Activated T-cell treated with anti-CD3 and anti-CD28 coated beads for 4 hours (primary cell): ENCODE results near the gene PHETA2.
A peak's percentile ranks its signal among the peaks of the same experiment; 100 is the strongest.

Experiments
- DNase-seq: peaks from one replicate; pipeline ENCODE4 v3.0.0-alpha.2; 2020

PHETA2 gene, protein sequence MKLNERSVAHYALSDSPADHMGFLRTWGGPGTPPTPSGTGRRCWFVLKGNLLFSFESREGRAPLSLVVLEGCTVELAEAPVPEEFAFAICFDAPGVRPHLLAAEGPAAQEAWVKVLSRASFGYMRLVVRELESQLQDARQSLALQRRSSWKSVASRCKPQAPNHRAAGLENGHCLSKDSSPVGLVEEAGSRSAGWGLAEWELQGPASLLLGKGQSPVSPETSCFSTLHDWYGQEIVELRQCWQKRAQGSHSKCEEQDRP

DNA sequence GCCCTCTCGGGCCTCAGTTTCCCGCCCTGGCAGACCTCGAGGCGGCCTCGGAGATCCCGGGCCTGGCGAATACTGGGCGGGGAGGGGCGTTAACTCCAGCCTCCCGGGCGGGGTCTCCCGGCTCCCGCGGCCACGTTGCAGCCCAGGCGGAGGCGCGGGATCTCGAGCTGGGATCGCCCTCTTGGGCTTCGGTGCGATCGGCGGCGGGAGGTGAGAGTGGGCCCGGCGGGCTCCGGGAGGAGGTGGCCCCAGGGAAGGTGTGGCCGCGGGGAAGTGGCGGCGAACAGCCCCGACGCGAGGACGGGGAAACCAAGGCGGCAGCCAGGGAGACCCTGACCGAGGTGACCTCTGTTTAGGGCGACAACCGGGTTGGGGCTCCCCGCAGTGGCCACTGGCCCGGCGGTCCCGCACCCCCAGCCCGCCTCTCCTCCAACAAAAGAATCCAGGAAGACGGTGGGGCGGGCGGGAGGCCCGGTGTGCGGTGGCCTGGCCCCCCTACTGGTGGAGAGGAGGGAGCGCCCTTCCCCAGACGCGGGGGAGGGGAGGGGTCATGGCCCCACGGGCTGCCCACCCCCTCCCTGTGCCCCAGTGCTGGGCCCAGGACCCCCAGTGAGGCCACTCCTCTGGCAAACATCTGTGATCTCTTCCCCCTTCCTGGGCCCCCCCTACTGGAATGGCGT is at the start of gene PHETA2:
PHETA2 (plus strand) TSS at position 117 of the 680 bp plus-strand sequence. CDS start 3,046 bp downstream, outside the sequence.
- DNase-seq: peak; percentile 33

DNA sequence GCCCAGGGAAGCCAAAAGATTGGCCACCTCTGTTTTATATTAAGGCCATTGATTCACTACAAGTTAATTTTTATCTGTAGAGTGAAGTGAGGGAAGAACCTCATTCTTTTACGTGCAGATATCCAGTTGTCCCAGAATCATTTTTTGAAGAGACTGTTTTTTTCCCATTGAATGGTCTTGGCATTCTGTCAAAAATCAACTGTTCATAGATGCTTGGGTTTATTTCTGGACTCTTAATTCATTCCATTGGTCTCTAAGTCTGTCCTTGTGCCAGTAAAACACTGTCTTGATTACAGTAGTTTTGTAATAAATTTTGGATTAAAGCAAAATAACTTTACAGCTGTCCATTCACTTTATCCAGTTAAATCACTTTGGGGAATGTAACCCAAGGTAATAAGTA is 48.6 kb upstream of the PHETA2 start:
- DNase-seq: no peak

DNA sequence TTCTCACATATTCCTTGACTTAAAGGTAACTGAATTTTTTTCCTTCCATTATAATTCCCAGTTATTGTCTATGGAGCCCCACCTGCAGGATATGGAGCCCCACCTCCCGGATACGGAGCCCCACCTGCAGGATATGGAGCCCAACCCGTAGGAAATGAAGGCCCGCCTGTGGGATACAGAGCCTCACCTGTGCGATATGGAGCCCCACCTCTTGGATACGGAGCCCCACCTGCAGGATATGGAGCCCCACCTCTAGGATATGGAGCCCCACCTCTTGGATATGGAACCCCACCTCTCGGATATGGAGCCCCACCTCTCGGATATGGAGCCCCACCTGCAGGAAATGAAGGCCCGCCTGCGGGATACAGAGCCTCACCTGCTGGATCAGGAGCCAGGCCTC is 47.3 kb upstream of the PHETA2 start:
- no peak for DNase-seq

DNA sequence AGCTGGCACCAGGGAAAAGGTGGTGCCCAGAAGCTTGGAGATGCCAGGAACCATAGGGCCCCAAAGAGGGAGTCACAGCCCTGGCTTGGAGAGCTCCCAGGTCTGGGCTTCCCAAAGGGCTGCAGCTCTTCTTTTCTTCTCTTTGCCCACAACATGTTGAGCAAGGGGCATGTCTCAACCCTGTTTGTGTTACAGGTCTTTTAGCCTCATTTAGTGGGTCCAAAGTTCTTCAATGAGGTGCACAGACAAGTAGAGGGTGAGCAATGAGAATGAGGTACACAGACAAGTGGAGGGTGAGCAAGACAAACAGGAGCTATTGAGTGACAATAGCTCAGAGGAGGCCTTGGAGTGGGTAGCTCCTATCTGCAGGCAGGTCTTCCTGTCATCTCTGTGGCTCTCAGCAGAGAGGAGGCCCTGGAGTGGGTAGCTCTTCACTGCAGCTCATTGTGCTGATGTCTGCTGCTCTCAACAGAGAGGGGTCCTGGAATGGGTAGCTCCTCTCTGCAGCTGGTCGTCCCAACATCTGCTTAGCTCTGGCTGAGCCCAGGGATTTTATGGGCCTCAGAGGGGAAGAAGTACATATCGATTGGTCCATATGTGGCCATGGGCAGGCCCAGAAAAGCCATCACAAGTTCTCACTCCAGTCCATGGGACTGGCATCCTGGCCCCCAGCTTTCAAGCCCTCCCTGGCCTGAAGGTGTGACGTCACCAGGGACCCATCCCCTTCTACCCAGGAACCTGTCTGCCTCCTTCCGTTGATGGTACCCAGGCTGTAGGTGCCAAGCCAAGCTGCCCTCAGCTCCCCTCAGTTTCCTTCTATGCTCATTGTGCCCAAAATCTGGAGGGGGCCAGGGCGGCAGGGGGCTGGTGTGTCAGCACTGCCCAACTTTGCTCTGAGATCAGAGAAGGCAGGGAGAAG is 40.5 kb upstream of the PHETA2 start:
- DNase-seq: no peak

DNA sequence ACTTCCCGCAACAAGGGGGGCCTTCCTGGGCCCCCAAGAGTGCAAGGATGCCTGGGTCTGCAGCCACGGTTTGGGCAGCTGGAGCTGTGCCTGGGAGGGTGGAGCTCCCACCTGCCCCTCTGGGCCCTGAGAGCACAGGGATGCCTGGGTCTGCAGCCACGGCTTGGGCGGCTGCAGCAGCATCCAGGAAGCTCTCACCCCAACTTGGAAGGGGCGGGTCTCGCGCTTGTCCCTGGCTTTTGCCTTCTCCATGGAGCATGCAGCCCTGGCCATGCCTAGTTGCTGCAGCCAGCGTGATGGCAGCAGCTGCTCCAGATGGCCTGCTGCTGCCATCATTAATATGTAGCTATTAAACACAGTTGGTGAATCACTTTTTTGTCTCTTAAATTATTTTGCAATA is 38.8 kb upstream of the PHETA2 start:
- no peak for DNase-seq

DNA sequence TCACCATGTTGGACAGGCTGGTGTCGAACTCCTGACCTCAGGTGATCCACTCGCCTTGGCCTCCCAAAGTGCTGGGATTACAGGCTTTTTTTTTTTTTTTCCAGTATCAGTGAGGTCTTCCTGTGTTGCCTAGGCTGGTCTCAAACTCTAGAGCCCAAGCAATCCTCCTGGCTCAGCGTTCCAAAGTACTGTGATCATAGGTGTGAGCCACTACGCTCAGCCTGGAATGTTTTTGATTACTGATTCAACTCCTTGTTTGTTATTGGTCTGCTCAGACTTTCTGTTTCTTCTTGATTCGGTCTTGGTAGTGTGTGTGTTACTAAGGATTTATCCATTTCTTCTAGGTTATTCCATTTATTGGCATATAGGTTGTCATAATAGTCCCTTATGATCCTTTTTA is 34.8 kb upstream of the PHETA2 start:
- DNase-seq: no peak

DNA sequence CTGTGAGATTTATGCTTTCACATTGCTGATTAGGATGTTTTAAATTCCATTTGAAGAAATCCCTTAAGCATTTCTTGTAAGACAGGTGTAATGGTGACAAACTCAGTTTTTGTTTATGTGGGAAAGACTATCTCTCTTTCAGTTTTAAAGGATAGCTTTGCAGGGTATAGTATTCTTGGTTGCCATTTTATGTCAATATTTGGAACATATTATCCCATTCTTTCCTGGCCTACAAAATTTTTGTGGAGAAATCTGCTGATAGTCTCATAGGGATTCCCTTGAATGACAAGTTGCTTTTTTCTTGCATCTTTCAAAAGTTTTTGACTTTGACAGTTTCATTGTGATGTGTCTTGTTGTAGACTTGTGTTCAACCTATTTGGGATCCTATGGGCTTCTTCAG is 32.3 kb upstream of the PHETA2 start:
- no peak for DNase-seq

DNA sequence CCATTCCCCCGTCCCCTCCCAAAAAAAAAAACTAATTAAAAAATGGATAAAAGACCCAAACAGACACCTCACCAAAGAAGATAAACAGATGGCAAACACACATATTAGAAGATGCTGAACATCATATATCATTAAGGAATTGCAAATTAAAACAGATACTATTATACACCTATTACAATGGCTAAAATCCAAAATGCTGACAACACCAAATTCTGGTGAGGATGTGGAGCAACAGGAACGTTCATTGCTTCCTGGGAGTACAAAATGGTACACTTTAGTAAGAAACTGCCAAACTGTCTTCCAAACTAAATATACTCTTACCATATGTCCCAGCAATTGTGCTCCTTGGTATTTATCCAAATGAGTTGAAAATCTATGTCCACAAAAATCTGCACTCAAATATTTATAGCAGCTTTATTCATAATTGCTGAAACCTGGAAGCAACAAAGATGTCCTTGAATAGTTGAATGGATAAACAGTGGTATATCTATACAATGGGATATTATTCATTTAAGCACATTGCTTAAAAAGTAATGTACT is 23.3 kb upstream of the PHETA2 start:
- no peak for DNase-seq

DNA sequence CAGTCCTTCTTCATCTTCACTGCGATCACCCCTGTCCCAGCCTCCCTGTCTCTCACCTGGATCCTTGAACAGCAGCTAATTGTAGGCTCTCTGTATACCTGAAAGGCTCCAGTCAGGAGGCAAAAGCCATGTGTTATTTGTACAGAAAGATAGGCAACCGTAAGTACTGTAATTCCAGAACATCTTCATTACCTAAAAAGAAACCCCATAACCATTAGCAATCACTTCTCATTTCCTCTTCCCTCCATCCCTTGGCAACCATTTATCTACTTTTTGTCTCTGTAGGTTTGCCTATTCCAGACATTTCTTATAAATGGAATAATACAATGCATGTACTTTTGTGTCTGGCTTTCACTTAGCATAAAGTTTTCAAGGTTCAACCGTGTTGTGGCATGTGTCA is 21.3 kb upstream of the PHETA2 start:
- DNase-seq: no peak

DNA sequence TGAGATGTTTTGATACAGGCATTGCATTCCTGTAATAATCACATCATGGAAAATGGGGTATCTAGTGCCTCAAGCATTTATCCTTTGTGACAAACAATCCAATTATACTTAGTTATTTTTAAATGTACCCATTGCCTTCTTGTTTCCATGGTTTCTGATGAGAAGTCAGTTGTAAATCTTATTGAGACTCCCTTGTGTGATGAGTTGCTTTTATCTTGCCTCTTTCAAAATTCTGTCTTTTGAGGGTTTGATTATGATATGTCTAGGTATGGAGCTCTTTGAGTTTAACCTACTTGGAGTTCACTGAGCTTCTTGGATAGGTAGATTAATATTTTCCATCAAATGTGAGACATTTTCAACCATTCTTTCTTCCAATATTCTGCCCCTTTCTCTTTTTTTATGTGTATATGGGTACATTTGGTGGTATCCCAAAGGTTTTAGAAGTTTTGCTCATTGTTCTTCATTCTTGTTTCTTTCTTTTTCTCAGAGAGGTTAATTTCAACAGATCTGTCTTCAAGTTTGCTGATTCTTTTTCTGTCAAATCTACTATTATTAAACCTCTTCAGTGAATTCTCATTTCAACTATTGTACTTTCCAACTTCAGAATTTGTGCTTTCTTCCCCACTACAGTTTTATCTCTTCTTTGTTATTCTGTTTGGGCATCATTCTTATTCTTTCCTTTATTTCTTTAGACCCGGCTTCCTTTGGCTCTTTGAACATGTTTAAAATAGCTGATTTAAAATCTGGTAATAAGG is 17.1 kb upstream of the PHETA2 start:
- DNase-seq: no peak

DNA sequence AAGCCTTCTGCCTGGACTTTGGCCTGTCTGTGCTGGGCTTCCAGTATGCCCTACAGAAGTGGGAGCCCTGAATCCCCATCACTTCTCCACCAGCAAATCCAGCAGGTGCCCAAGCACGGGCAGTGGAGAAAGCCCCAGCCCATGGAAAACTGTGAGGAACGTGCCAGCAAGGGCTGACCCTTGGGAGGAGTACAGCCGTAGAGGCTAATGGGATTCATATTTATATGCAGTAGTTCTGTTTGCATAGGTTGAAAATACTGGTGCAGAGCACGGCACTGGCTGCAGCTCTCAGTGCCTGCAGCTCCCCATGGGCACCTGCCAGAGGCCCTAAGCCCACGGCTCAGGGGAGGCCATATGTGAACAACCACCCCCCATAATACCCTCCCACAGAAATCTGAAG is 13.6 kb upstream of the PHETA2 start:
- DNase-seq: no peak

DNA sequence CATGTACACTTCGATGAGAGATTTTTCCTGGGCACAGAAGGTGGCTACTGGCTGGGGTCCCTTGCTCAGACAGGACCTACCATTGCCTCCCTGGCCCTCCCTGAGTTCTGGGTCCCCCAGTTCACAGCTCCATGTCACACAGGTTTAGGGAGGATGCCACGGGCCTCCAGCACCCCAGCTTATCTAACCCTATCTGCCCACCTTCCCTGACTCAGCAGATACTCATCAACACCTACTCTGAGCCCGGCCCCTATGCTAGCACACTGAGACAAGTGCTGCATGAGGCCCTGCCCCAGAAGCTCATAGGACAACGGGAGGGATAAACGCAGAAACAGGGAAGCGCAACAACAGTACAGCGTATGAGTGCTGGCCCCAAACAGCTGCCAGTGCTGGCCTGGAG is 13.0 kb upstream of the PHETA2 start:
- DNase-seq: no peak

DNA sequence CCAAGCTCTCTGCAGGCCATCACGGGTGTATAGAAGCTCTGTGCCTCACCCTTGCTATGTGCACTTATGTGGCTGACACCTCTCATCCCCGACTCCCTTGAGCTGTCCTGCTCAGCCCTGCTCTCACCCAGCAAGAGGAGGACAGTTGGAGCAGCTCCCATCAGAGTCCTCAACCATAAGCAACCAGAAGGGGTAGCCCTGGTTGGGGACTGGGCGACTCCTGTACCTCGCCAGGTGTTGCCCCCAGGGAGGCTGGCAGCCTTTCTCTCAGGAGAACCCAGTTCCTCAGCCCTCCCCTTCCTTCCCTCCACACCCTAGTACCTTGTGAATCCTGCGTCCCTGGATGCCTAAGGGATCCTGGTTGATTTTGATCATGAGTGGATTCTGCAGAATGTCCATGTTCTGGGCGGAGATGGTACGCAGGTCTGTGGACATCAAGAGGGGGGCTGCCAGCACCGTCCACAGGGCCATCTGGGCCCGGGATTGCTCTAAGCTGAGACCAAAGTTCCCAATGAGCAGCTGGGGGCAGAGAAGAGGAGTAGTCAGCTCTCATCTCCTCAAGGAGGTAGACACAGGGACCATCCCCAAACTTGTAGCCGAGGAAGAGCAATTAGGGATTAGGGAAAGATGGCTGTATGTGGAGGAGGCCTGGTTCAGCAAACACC is 11.4 kb upstream of the PHETA2 start:
- DNase-seq: no peak

DNA sequence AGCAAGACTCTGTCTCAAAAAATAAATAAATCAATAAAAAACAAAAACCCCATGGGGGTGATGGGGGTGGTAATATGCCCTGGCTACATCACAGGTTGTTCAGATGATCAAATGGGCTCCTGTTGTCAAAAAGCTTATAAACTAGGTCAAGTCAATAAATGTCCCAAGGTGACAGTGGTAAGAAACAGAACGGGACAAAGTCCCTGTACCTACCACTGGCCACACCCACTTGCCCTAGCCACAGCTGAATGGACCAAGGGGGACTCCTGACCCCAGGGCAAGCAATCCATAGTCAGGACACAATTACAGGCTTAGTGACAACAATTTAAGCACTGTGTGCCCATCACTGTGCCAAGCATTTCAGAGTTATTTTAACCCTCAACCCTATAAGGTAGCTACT is 9.4 kb upstream of the PHETA2 start:
- DNase-seq: no peak

DNA sequence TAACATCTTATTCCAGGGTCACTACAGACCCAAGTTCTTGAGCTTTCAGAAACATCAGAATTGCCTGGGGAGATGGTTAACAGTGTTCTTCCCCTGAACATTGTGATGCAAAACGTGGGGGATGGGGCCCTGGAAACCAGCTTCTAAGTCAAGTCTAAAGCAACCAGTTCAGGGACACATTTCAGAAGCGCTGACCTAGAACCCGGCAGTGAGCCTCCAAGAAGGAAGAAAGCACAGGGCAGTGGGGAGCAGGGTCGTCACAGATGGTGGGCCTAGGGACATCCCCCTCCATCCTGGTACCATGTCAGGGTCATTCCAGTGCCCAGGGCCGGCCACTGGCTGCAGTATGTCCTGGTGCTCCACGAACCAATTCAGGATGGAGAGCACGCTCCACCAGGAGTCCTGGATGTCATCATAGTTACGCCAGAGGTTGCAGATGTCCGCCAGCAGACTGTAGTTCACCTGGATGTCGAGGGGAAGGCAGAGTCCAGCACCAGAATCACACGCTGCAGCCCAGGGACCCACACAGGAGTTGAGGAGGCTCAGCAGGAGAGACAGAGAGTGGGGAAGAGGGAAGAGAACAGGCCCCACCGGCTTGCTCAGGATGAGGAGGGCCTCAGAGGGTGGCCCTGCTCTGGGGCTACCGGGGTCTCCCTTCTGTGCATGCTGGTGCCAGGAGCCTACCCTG is 8.5 kb upstream of the PHETA2 start:
- no peak for DNase-seq

DNA sequence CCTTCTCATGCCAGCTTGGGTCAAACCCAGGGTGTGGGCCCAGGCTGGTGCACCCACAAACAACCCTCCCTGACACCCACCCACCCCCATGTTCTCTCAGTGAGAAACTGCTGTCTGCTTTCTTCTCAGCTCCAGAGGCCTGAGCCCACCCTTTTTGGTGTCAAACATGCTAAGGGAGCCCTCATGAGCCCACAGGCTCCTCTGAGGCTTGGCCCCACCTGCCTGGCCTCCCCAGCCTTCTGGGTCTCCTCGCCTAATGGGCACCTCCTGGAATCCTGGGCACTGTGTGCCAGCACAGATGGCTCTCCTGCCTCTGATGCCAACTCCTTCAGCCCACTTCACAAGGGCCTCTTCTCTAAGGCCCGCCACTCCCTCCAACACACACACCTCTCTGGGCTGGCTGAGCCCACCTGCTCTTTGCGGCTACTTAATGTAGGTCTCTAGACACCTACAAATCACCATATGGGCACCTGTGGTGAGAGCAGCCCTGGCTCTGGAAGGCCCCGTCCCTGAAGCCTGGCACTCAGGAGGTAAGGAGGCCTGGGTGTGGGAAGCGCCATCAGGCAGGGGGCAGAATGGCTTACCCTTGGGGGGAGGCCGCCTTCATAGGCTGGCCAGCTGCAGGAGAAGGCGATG is 7.8 kb upstream of the PHETA2 start:
- no peak for DNase-seq

DNA sequence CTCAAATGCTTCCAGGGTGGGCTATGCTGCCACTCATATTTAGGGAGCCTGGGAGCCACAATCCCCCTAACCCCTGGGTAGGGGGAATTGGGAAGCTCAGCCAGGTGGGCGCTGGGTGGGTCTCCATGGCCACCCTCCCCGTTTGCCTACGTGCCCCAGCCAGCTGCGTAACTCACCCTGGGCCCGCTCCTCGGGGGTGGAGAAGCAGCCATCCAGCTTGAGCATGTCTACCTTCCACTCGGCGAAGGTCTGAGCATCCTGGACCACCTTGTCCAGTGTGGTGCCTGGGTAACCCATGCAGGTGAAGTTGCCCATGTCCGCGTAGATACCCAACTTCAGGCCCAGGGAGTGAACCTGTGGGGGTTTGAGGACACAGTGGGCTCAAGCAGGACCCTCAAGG is 7.1 kb upstream of the PHETA2 start:
- no peak for DNase-seq

DNA sequence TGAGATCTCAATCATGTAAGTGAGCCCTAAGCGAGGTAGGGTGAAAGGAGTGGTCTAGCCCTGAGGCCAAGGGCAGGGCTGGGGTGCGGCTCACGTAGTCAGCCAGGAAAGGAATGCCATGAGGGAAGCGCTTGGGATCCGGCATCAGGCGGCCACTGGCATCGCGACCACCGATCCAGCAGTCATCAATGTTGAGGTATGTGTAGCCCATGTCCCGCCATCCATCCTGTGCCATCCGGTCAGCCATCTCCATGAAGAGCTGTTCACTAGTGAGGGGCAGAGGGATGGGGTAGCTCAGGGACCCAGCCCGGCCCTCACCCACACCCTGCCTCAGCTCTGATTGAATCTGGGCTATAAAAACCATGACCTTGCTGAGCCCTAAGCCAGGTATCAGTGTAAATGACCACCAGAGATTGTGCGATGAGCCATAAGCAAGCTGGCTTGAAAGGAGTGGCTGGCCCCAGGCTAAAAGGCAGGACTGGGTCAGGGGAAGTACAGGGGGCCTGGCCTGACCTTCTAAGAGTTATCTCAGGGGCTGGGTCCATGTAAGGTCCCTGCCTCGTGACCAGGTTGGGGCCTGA is 6.3 kb upstream of the PHETA2 start:
- DNase-seq: no peak

DNA sequence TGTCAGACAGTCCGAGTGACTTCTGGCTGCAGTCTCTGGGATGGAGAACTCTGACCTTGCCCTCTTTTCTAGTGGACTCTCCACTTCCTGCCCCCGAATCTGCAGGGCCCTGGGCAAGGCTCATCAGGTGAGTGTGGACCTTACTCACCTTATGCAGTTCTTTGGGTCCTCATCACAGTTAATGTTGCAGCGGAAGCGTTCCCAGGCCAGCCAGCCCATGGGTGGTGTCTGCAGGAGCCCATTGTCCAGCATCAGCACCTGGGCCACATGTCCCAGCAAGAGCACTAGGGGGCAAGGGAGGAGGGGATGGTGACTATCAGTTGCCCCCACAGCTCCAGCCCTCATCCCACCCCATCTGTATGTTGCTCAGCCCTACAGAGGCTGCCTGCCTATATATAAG is 5.8 kb upstream of the PHETA2 start:
- no peak for DNase-seq

DNA sequence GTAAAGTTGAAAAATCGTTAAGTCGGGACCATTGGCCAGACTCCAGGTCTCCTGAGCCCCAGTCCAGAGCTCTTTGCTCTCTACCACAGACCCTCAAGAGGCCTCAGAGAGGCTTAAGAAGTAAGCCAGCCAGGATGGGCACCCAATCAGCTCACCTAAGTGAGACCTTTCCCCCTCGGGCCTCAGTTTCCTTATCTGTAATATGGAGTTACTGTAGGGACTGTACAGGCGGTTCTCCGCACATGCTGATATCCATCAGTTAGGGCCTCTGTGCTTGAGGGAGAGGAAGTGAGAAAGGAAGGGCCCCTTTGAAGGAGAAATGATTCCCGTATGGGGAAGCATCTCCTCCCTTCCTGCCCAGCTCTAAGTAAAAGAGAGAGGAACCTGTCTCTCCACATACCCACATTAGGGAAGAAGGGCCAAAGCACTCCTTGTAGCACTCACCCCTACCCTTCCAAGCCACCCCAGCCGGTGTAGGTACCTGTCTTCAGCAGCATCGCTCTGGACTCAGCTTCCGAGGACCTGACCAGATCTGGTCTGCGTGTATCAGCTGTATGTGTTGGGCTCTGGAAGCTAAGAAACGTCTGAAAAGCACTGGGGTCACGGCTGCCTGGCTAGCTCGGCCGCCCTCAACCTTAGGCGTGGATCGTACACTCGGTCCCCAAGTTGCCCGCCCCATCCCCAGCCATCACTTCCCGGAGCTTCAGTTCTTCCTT is 4.1 kb upstream of the PHETA2 start:
- no peak for DNase-seq
